ENCODE data around the gene CD63. TPM values are rescaled to one million over a fixed set of nuclear protein-coding genes. Genes with fewer than 3 reads are reported as not detected.

Gene CD63
- total RNA-seq, 1 experiment from 2014 or later = 879 TPM

DNA sequence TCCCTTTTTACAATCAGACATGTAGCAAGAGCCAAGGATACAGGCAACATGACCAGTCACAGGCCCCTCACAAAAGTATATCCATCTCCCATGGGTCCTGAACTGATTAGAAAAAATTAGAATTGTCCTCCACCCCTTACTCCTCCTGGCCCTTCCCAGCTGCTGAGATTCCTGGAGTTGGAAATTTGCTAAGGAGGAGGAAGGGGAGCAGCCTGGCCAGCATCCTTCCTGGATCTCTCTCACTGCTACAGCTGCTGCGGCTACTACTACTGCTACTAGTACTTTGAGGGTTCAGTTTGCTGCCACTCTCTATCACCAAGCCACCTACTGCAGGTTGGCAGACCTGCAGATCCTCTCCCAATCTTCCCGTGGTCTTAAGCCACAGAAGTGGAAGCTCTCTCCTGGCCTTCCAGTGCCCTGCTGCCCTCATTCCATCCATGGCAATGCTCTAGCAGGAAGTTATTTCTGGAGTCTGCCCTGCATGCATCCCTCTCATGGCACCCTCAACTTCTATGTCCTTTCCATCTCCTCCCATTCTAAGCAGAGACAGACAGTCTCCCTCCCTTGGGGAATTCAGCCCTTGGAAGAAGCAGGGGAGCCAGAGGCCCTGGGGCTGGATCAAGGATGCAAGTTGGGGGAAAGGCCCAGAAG, 22.1 kb downstream of the CD63 start:
- in situ Hi-C loops (cut with HindIII; ENCODE audit: low pct_unique_long_range_greater_than_20kb, low sequenced_read_pairs) (no loop called here), intact Hi-C loops (cut with micrococcal nuclease; ENCODE audit: unreplicated experiment) (no loop called here)
- TF ChIP-seq SIN3A (IDR thresholded peaks at IDR 0.05; ENCODE audit: borderline replicate concordance, insufficient read depth, low read depth, low read length) (no peak), POLR2AphosphoS5 (IDR thresholded peaks at IDR 0.05; ENCODE audit: low read depth, low read length) (no peak), TCF7L2 (IDR thresholded peaks at IDR 0.05; ENCODE audit: low read depth, low read length) (no peak)
- TF ChIP-seq, protein P1, sequence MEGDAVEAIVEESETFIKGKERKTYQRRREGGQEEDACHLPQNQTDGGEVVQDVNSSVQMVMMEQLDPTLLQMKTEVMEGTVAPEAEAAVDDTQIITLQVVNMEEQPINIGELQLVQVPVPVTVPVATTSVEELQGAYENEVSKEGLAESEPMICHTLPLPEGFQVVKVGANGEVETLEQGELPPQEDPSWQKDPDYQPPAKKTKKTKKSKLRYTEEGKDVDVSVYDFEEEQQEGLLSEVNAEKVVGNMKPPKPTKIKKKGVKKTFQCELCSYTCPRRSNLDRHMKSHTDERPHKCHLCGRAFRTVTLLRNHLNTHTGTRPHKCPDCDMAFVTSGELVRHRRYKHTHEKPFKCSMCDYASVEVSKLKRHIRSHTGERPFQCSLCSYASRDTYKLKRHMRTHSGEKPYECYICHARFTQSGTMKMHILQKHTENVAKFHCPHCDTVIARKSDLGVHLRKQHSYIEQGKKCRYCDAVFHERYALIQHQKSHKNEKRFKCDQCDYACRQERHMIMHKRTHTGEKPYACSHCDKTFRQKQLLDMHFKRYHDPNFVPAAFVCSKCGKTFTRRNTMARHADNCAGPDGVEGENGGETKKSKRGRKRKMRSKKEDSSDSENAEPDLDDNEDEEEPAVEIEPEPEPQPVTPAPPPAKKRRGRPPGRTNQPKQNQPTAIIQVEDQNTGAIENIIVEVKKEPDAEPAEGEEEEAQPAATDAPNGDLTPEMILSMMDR (IDR thresholded peaks at IDR 0.05) = no peak
- TF ChIP-seq, protein P2, sequence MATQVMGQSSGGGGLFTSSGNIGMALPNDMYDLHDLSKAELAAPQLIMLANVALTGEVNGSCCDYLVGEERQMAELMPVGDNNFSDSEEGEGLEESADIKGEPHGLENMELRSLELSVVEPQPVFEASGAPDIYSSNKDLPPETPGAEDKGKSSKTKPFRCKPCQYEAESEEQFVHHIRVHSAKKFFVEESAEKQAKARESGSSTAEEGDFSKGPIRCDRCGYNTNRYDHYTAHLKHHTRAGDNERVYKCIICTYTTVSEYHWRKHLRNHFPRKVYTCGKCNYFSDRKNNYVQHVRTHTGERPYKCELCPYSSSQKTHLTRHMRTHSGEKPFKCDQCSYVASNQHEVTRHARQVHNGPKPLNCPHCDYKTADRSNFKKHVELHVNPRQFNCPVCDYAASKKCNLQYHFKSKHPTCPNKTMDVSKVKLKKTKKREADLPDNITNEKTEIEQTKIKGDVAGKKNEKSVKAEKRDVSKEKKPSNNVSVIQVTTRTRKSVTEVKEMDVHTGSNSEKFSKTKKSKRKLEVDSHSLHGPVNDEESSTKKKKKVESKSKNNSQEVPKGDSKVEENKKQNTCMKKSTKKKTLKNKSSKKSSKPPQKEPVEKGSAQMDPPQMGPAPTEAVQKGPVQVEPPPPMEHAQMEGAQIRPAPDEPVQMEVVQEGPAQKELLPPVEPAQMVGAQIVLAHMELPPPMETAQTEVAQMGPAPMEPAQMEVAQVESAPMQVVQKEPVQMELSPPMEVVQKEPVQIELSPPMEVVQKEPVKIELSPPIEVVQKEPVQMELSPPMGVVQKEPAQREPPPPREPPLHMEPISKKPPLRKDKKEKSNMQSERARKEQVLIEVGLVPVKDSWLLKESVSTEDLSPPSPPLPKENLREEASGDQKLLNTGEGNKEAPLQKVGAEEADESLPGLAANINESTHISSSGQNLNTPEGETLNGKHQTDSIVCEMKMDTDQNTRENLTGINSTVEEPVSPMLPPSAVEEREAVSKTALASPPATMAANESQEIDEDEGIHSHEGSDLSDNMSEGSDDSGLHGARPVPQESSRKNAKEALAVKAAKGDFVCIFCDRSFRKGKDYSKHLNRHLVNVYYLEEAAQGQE (IDR thresholded peaks at IDR 0.05; ENCODE audit: insufficient read depth in 1 of 2, low read depth in 2 of 2, low read length in 1 of 2) = no peak
- H3K9me3 ChIP-seq (ENCODE audit: control insufficient read depth, insufficient read depth, low read depth, low read length) = no peaks in the 10 kb centered on the region
- no TSS peak for BruUV-seq (replicated peaks)
- no peak overlapping the region for H3K4me3 ChIP-seq (ENCODE audit: low read depth in 2 of 2, low read length in 2 of 2)
- no peak for DNase-seq (ENCODE audit: low read depth, low spot score)
- CTCF ChIA-PET = no interaction called here
- POLR2A ChIA-PET = no interaction called here
- no peak overlapping the region for H3K27ac ChIP-seq (ENCODE audit: low read length)
- H3K36me3 ChIP-seq (ENCODE audit: control insufficient read depth, insufficient read depth, low read length) = no peaks in the 10 kb centered on the region
- ATAC-seq = no peak
- peaks cover 13% of the 10 kb centered on the region for H3K27me3 ChIP-seq (ENCODE audit: control insufficient read depth, insufficient read depth, low read length)
- no peaks in the 10 kb centered on the region; the same call in 1 of the 2 replicates for H3K4me1 ChIP-seq (ENCODE audit: control insufficient read depth, insufficient read depth, low read length)

DNA sequence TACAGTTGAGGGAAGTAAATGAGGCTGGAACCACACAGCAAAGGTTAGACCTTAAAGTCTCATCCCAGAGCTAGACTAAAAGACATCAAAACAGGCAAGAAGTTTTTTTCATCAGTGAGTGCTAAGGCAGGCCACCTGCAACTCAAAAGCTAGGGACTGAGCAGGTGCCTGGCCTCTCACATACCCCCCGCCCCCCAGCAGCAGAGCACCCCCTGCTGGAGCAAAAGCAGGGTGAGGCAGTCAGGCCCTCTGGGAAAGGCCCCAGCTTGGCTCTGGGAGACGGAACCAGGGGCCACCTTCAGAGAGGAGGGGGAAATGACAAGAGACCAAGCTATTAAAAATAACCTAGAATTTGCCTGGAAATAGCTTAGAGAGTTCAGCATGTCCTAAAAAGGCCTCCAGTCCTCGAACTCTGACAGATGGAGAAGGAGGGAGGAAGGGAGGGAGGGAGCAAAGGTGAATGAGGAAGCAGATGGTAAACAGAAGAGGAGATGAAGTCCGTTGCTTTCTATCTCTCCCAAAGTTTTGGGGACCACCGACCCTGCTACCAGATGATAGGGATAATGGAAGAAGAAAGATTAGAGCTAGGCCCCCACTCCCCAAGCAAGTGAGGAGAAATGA, 22.9 kb downstream of the CD63 start:
- ATAC-seq = no peak; the same call in 1 of the 2 replicates
- TF ChIP-seq SIN3A (IDR thresholded peaks at IDR 0.05; ENCODE audit: borderline replicate concordance, insufficient read depth, low read depth, low read length) (no peak), POLR2AphosphoS5 (IDR thresholded peaks at IDR 0.05; ENCODE audit: low read depth, low read length) (no peak), TCF7L2 (IDR thresholded peaks at IDR 0.05; ENCODE audit: low read depth, low read length) (no peak)
- TF ChIP-seq, protein P1 (IDR thresholded peaks at IDR 0.05) = no peak
- TF ChIP-seq, protein P2 (IDR thresholded peaks at IDR 0.05; ENCODE audit: insufficient read depth in 1 of 2, low read depth in 2 of 2, low read length in 1 of 2) = no peak

More for the DNA sequence above, 22.9 kb downstream of the CD63 start:
- ChIA-PET CTCF (no interaction called here), POLR2A (no interaction called here)
- DNase-seq (ENCODE audit: low read depth, low spot score) = no peak
- in situ Hi-C loops (cut with HindIII; ENCODE audit: low pct_unique_long_range_greater_than_20kb, low sequenced_read_pairs) (no loop called here), intact Hi-C loops (cut with micrococcal nuclease; ENCODE audit: unreplicated experiment) (no loop called here)
- no peaks in the 10 kb centered on the region for H3K9me3 ChIP-seq (ENCODE audit: control insufficient read depth, insufficient read depth, low read depth, low read length)
- no peaks in the 10 kb centered on the region for H3K36me3 ChIP-seq (ENCODE audit: control insufficient read depth, insufficient read depth, low read length)
- no TSS peak for BruUV-seq (replicated peaks)
- peaks cover 13% of the 10 kb centered on the region for H3K27me3 ChIP-seq (ENCODE audit: control insufficient read depth, insufficient read depth, low read length)
- H3K4me3 ChIP-seq (ENCODE audit: low read depth in 2 of 2, low read length in 2 of 2) = no peak overlapping the region
- H3K27ac ChIP-seq (ENCODE audit: low read length) = no peak overlapping the region
- no peaks in the 10 kb centered on the region; the same call in 1 of the 2 replicates for H3K4me1 ChIP-seq (ENCODE audit: control insufficient read depth, insufficient read depth, low read length)
